ENCODE measurements around the gene ANKRD63. TPM values are rescaled to one million over a fixed set of nuclear protein-coding genes. Genes with fewer than 3 reads are reported as not detected.

Gene ANKRD63
- total and polyA plus RNA-seq, 10 of the 15 experiments (the other 5 are each of a cell fraction or from before 2014, with no cell fraction given): not detected

- no peak overlapping the region for H2AFZ ChIP-seq (ENCODE audit: control insufficient read depth, low read depth, low read length)
Measured at GRCh38 chr15:40252141-40252437, 30.8 kb downstream of the ANKRD63 start.

DNA sequence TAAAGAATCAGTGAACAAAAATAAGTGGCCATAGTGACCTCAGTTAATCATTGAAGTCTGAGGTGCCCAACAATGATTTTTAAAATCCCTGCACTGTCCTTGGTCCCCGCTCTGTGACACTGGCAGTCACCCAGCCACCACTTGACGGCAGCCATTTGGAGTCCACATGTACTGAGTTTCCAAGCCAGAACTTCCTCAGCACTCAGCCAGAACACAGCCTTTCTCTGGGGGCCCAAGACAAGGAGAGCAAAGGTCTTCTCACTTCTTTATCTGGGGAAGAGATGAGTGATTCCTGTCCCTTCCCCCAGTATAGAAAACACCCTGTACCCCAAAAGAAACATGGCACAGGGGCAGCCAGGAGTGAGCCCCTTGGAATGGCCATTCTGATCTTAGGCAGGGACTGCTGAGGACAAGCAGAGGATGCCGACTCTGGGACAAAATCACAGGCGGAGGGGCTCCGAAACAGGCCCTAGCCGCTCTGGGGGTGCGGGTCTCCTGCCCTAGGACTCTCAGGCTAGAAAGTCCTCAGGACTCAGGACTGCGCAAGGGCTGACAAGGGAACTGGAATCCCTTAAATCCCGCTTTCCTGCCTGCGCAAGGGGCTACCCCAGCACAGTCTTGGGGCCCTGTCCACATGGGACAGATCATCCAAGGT is 31.3 kb downstream of the ANKRD63 start:
- SMC1A ChIA-PET (ENCODE audit: uncharacterized antibody, unreplicated experiment): no interaction called here
- Histone ChIP-seq H4K20me1 (ENCODE audit: control insufficient read depth, insufficient read depth) (no peaks in the 10 kb centered on the region), H3K27ac (ENCODE audit: control insufficient read depth, insufficient read depth) (no peak overlapping the region), H3K79me2 (ENCODE audit: control insufficient read depth, insufficient read depth, low read length) (no peaks in the 10 kb centered on the region), H3K4me2 (ENCODE audit: control insufficient read depth, insufficient read depth) (no peak overlapping the region), H3K4me3 (no peak overlapping the region), H3K9ac (ENCODE audit: control insufficient read depth, insufficient read depth, low read length) (no peak overlapping the region), H3K4me1 (ENCODE audit: control insufficient read depth, insufficient read depth, low read length) (peaks cover 3% of the 10 kb centered on the region; the same call in 1 of the 2 replicates), H3K36me3 (ENCODE audit: control insufficient read depth in 2 of 2, insufficient read depth in 2 of 2, low read length in 1 of 2) (no peaks in the 10 kb centered on the region), H3K9me3 (replicated peaks; ENCODE audit: control insufficient read depth, insufficient read depth, low read length) (no peaks in the 10 kb centered on the region), H3K27me3 (replicated peaks in 1 of 2; ENCODE audit: control insufficient read depth in 2 of 2, insufficient read depth in 2 of 2, low read length in 1 of 2) (peaks cover 0 to 9% of the 10 kb centered on the region in 2 experiments; a peak in 3 of 4 replicates), H2AFZ (ENCODE audit: control insufficient read depth, low read depth, low read length) (no peak overlapping the region)
- FAIRE-seq (no peak), DNase-seq (ENCODE audit: low read depth, low spot score) (no peak), ATAC-seq (no peak)
- CTCF ChIA-PET: no interaction called here
- RAD21 ChIA-PET (ENCODE audit: unreplicated experiment): interaction anchor here (1.4 kb wide), 1 partner anchor 34 kb away, joined by 4 read pairs; no protein-coding TSS in a partner anchor
- in situ Hi-C loops (cut with MboI): no loop called here
- POLR2A ChIA-PET: no interaction called here
- BruUV-seq (replicated peaks): no TSS peak
- WGBS (ENCODE audit: insufficient coverage, insufficient replicate concordance, low lambda C conversion rate, missing lambda C conversion rate): 83% methylated on average over 10 of the region's 10 CpGs
- intact Hi-C loops (cut with micrococcal nuclease; ENCODE audit: unreplicated experiment): no loop called here
- TF ChIP-seq ASH2L (IDR thresholded peaks at IDR 0.05; ENCODE audit: borderline replicate concordance, low read depth) (no peak), STAT3 (IDR thresholded peaks at IDR 0.05; ENCODE audit: low read depth, low read length) (no peak), ZSCAN29 (IDR thresholded peaks at IDR 0.05) (no peak)
- TF ChIP-seq, protein P1, sequence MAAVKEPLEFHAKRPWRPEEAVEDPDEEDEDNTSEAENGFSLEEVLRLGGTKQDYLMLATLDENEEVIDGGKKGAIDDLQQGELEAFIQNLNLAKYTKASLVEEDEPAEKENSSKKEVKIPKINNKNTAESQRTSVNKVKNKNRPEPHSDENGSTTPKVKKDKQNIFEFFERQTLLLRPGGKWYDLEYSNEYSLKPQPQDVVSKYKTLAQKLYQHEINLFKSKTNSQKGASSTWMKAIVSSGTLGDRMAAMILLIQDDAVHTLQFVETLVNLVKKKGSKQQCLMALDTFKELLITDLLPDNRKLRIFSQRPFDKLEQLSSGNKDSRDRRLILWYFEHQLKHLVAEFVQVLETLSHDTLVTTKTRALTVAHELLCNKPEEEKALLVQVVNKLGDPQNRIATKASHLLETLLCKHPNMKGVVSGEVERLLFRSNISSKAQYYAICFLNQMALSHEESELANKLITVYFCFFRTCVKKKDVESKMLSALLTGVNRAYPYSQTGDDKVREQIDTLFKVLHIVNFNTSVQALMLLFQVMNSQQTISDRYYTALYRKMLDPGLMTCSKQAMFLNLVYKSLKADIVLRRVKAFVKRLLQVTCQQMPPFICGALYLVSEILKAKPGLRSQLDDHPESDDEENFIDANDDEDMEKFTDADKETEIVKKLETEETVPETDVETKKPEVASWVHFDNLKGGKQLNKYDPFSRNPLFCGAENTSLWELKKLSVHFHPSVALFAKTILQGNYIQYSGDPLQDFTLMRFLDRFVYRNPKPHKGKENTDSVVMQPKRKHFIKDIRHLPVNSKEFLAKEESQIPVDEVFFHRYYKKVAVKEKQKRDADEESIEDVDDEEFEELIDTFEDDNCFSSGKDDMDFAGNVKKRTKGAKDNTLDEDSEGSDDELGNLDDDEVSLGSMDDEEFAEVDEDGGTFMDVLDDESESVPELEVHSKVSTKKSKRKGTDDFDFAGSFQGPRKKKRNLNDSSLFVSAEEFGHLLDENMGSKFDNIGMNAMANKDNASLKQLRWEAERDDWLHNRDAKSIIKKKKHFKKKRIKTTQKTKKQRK (IDR thresholded peaks at IDR 0.05; ENCODE audit: low read depth, low read length): no peak

More at GRCh38 chr15:40252141-40252437, 30.8 kb downstream of the ANKRD63 start:
- SMC1A ChIA-PET (ENCODE audit: uncharacterized antibody, unreplicated experiment): no interaction called here
- H3K4me2 ChIP-seq (ENCODE audit: control insufficient read depth, insufficient read depth): peak overlapping the region; percentile 77; the same call in 1 of the 2 replicates
- peaks cover 3% of the 10 kb centered on the region; the same call in 1 of the 2 replicates for H3K4me1 ChIP-seq (ENCODE audit: control insufficient read depth, insufficient read depth, low read length)
- no peaks in the 10 kb centered on the region for H3K9me3 ChIP-seq (replicated peaks; ENCODE audit: control insufficient read depth, insufficient read depth, low read length)
- no peak overlapping the region for H3K4me3 ChIP-seq
- FAIRE-seq (no peak), DNase-seq (ENCODE audit: low read depth, low spot score) (no peak), ATAC-seq (no peak)
- no peaks in the 10 kb centered on the region for H4K20me1 ChIP-seq (ENCODE audit: control insufficient read depth, insufficient read depth)
- peaks cover 0 to 9% of the 10 kb centered on the region in 2 experiments; a peak in 3 of 4 replicates for H3K27me3 ChIP-seq (replicated peaks in 1 of 2; ENCODE audit: control insufficient read depth in 2 of 2, insufficient read depth in 2 of 2, low read length in 1 of 2)
- H3K27ac ChIP-seq (ENCODE audit: control insufficient read depth, insufficient read depth): no peak overlapping the region
- TF ChIP-seq BRCA1 (IDR thresholded peaks at IDR 0.05; ENCODE audit: low read depth, low read length) (no peak), ZSCAN29 (IDR thresholded peaks at IDR 0.05) (no peak), SIN3A (IDR thresholded peaks at IDR 0.05; ENCODE audit: low read depth, low read length) (no peak), NFYA (IDR thresholded peaks at IDR 0.05; ENCODE audit: borderline replicate concordance, low read depth, low read length) (no peak), KAT2A (conservative IDR thresholded peaks at IDR 0.05; ENCODE audit: control insufficient read depth, low read depth, low read length) (no peak), EZH2 (IDR thresholded peaks at IDR 0.05; ENCODE audit: borderline replicate concordance, control insufficient read depth, low read depth, low read length) (no peak), IKZF1 (conservative IDR thresholded peaks at IDR 0.05) (no peak), MYC (IDR thresholded peaks at IDR 0.05; ENCODE audit: insufficient read depth, insufficient read length, insufficient replicate concordance, low read length, severe bottlenecking) (no peak), SRF (IDR thresholded peaks at IDR 0.05; ENCODE audit: low read depth in 2 of 2, low read length in 2 of 2) (no peak), BHLHE40 (IDR thresholded peaks at IDR 0.05; ENCODE audit: borderline replicate concordance in 1 of 2, low read depth in 2 of 2, low read length in 1 of 2) (no peak), ZBED1 (IDR thresholded peaks at IDR 0.05; ENCODE audit: borderline replicate concordance) (no peak), ZZZ3 (IDR thresholded peaks at IDR 0.05; ENCODE audit: control insufficient read depth, insufficient read length, low read depth) (no peak), POU2F2 (IDR thresholded peaks at IDR 0.05; ENCODE audit: borderline replicate concordance, low read depth, low read length) (no peak), HCFC1 (IDR thresholded peaks at IDR 0.05; ENCODE audit: low read length) (no peak), HDAC2 (IDR thresholded peaks at IDR 0.05) (no peak)
- H3K36me3 ChIP-seq (ENCODE audit: control insufficient read depth in 2 of 2, insufficient read depth in 2 of 2, low read length in 1 of 2): no peaks in the 10 kb centered on the region
- BruUV-seq (replicated peaks): no TSS peak
- intact Hi-C loops (cut with micrococcal nuclease; ENCODE audit: unreplicated experiment): no loop called here
- 59% methylated on average over 23 of the region's 27 CpGs for WGBS (ENCODE audit: insufficient coverage, insufficient replicate concordance, low lambda C conversion rate, missing lambda C conversion rate)
- CTCF ChIA-PET: no interaction called here
- H3K79me2 ChIP-seq (ENCODE audit: control insufficient read depth, insufficient read depth, low read length): no peaks in the 10 kb centered on the region
- POLR2A ChIA-PET: no interaction called here
- RAD21 ChIA-PET (ENCODE audit: unreplicated experiment): no interaction called here
- in situ Hi-C loops (cut with MboI): no loop called here
- H3K9ac ChIP-seq (ENCODE audit: control insufficient read depth, insufficient read depth, low read length): no peak overlapping the region

Data from GM12878 (cell line).